GOT3 (cell line): ENCODE measurements around the gene NR1D1.

ENCODE experiments used
- DNase-seq: peaks from one replicate; lab custom pipeline; 2025; ENCODE audit warnings: mixed read lengths; lab: John Stamatoyannopoulos, UW

The NR1D1 gene

GRCh38 chr17:40097087-40097486 lies 3.3 kb downstream of the NR1D1 start:
- DNase-seq: no peak

DNA sequence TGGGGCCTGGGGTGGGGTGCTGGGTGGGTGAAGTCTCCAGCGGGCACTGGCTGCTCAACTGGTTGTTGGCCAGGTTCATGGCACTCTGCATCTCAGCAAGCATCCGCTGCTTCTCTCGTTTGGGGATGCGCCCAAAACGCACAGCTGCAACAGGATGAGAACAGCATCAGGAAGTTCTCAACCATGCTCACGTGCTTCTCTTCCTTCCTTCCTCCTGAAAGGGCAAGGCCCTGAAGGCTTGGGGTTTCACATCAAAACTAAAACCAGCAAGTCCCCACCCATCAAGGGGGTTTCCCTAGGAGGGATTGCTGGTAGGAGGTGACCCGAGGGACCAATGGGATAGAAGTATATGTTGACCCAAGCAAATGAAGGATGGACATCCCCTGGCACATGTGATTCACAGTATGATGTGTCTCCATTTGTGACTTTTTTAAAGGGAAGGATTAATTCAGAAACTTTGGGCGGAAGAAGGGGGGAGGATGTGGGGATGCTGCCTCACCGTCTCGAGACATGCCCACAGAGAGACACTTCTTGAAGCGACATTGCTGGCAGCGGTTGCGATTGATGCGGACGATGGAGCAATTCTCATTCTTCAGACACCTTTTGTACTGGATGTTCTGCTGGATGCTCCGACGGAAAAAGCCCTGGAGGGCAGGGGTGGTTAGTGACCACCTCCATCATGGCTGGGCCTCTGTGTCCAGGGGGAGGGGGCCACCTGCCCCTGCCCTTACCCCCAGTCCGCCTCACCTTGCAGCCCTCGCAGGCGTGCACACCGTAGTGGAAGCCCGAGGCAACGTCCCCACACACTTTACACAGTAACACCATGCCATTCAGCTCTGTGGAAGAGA lies 4.2 kb downstream of the NR1D1 start:
- DNase-seq: no peak

GRCh38 chr17:40095351-40095943 lies 4.9 kb downstream of the NR1D1 start:
- DNase-seq: no peak

DNA sequence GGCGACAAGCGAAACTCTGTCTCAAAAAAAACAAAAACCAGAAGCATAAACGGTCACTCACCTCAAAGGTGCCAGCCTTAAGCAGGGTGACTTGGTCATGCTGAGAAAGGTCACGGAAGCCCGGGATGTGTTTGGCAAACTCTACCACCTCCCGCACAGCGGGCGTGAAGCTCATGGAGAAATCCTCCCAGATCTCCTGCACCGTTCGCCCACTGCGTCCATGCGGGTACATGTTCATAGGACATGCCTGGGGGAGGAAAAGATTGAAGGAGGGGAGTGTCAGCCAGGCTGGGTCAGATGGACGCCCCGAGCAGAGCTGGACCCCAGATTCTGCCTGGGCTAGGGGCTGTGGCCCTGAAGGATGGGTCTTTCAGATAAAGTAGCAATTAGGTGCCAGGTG lies 5.5 kb downstream of the NR1D1 start:
- DNase-seq: no peak

GRCh38 chr17:40093580-40094201 lies 6.7 kb downstream of the NR1D1 start:
- no peak for DNase-seq

- no peak for DNase-seq
These were observed 7.3 kb downstream of the NR1D1 start for GRCh38 chr17:40093005-40093579.

- DNase-seq: no peak
These were observed 7.8 kb downstream of the NR1D1 start for GRCh38 chr17:40092581-40092980.

- no peak for DNase-seq
These were observed 8.5 kb downstream of the NR1D1 start for GRCh38 chr17:40091691-40092397.

- no peak for DNase-seq
These were observed 9.9 kb downstream of the NR1D1 start for GRCh38 chr17:40090237-40091119.

DNA sequence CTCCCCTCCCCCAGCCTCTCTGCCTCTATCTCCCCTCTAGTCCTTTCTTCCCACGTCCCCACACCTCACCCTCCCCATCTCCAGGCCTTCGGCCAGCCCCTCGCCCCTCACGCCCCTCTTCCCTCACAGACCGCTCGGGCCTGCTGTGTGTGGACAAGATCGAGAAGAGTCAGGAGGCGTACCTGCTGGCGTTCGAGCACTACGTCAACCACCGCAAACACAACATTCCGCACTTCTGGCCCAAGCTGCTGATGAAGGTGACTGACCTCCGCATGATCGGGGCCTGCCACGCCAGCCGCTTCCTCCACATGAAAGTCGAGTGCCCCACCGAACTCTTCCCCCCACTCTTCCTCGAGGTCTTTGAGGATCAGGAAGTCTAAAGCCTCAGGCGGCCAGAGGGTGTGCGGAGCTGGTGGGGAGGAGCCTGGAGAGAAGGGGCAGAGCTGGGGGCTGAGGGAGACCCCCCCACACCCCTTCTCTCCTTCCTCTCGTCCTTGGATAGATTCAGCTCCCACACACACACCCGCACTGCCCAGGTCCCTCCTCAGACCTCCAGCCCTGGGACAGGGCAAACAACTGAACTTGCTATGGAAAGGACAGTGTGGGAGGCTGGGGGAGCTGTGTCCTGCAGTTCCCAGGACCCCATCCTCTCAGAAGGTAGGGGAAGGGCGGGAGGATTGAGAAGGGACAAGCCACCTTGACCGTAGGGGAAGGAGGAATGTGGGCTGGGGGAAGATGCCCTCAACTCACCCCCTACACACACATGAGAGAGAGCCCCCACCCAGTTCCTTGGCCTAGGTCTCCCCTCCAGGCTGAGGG lies 11.1 kb downstream of the NR1D1 start:
- no peak for DNase-seq

DNA sequence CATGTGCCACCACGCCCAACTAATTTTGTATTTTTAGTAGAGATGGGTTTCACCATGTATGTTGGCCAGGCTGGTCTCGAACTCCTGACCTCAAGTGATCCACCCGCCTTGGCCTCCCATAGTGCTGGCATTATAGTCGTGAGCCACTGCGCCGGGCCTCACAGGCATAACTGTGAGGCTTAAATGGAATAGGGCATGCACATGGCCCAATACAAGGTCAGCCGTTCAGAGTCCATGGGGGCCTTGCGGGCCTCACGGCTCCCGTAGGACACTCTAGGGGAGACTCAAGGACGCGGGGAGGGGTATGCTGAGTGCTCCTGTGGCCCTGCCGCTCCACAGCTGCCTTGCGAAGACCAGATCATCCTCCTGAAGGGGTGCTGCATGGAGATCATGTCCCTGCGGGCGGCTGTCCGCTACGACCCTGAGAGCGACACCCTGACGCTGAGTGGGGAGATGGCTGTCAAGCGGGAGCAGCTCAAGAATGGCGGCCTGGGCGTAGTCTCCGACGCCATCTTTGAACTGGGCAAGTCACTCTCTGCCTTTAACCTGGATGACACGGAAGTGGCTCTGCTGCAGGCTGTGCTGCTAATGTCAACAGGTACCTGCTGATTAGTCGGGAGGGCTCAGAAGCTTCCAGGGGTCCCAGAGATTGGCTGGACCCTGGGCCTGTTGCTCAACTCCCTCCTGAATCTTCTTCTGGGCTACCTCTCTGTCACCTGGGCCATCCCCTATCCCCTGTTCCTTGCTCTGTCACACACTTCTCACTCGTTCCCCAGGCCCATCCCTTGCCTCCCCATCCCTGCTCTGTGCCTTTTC lies 12.3 kb downstream of the NR1D1 start:
- no peak for DNase-seq

DNA sequence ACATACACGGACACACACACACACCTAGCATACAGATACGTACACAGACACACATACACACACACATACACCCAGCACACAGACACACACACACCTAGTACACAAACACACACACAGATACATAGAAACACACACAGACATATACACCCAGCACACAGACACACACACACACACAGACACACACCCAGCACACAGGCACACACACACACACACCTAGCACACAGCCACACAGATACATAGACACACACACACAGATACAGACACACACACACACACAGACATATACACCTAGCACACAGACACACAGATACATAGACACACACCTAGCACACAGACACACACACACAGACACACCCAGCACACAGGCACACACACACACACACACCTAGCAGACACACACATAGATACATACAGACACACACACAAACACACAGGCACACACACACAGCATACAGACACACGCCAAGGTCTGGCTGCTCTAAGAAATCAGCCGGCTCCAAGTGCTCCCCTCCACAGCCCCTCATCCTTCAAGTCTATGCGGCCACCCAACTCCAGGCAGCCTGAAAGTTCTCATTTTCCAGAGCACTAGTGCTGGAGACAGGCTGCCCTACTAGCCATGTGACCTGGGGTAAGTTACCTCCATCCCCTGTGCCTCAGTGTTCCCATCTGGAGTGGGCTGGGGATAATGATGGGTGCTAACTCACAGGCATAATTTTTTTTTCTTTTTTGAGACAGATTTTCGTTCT lies 13.2 kb downstream of the NR1D1 start:
- no peak for DNase-seq

DNA sequence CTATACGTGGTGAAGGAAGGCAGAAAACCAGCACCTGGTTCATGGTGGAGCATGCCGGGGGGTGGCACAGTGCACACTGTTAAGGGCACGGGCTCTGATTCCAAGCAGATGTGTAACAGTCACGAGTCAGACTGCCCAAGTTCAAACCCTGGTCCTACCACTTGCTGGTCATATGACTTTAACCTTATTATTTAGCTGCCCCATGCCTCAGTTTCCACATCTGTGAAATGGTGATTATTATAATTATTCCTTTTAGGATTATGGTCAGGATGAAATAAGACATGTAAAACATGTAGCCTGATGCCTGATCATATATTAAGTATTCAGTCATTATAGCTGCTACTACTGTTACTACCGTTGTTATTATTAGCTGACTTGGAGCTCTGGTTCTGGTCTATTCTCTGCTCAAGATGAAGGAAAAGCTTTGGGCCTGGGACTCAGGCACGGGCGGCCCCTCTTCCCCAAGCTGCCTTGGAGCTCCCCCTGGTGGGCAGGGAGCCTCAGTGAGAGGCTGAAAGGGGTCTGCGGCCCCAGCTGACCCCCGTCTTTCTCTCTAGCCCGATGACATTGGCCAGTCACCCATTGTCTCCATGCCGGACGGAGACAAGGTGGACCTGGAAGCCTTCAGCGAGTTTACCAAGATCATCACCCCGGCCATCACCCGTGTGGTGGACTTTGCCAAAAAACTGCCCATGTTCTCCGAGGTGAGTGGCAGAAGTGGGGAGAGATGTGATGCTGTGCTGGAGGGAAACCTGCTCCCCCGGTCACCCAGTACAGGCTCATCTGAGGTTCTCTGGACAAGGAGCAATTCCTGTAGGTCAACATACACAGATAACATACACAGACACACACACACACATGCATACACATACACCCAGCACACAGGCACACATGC lies 14.0 kb downstream of the NR1D1 start:
- DNase-seq: no peak

- DNase-seq: no peak
These were observed 15.9 kb downstream of the NR1D1 start for GRCh38 chr17:40084477-40084876.

DNA sequence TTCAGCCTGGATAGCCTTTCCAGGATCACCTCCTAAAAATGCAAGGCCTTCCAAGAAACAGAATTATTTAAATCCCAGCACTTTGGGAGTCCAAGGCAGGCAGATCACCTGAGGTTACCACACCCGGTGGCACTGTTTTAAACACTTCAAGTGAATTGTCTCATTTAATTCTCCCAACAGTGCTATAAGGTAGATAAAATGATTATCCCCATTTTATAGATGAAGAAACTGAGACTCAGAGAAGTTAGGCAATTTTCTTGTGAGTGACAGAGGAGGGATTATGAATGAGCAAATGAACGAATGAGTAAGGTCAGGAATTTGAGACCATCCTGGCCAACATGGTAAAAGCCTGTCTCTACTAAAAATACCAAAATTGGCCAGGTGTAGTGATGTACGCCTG lies 20.8 kb downstream of the NR1D1 start:
- DNase-seq: no peak

DNA sequence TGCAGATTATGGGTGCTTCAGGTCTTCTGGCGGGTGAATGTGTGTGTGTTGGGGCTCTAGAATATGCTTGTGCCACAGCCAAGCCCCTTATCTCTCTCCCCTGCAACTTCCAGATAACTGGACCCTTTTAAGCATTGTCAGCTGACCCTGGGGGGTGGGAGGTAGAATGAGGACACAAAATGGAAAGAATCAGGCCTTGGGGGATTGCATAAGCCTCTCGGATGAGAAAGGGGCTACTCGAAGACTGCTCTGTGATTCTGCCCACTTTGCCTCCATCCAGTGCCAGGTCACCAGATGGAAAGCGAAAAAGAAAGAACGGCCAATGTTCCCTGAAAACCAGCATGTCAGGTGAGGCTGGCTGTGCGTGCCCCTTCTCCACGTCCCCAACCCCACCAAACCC lies 23.8 kb downstream of the NR1D1 start:
- DNase-seq: no peak

DNA sequence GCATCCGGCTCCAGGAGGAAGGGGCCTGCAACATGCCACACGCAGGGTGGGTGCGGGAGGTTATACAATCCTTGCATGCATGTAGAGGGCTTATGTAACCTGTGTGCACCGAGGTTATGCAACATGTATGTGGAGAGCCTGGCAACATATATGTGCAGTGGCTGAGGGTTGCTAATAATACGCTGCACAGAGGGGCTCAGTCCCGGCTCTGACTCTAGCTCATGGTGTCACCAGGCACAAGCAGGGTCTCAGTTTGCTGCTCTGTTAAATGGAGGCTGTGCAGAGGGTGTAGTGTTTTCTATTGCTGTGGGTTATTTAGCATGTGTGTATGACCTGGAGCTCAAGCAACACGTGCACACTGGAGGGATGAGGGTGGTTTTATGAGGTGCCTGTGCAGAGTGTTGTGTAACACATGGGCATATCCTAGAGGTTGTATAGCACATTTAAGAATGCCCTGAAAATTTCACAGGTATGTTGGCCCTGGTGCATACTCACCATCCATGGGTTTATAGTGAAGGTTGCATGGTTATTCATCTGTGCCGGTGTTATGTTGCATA lies 24.4 kb downstream of the NR1D1 start:
- DNase-seq: no peak
